HG02870 (cell line): ENCODE data around the gene ADGRD1.
A peak's percentile ranks its signal among the peaks of the same experiment; 100 is the strongest.

ENCODE experiments used
- ATAC-seq: cut with Tn5 transposase; IDR thresholded peaks from one replicate; pipeline ENCODE4 v1.9.1; 2021; ENCODE audit warnings: mild to moderate bottlenecking, moderate library complexity; ENCODE audit not compliant: unreplicated experiment

ADGRD1 gene

DNA sequence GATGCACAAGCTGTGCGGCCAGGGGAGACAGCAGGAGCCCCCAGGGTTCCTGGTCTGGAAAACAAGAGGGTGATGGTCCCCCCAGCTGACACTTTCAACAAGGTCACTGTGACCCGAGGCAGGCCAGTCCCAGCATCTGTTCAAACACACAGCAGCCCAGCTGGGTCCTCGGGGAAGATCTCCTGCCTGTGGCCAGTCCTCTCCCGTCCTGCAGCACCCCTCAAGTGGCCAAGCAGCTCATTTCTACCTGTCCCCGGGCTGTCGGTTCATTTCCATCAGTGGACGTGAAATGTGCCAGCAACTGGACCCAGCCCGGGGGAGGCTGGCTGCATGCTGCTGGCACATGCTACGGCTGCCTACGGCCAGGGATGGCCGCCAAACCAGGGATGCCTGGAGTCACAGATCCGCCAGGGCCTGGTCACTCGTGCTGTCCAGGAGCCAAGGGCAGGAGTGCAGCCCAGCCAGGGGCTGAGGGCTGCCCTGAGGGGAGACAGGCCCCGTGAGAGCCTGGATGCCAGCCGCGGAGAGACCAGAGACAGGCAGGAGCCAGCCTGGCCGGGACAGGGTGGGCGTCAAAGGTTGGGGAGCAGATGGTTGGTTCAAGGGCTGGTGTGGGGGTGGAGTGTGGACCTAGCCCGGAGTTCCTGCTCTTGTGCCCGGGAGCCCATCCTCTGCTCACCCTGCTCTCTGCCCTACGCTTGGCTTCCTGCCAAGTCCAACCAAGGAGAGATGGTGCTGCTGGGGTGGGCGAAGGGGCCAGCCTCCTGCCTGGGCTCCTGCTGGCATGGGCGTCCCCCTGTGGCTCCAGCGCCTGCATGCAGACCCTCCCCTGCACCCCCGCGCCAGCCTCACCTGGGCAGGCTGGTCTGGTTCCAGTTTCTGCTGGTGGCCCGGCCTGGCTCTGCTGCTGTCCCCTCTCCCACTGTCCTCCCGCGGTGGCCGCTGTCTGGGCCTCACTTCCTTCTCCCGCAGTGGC, 143.8 kb downstream of the ADGRD1 start:
- ATAC-seq: no peak

DNA sequence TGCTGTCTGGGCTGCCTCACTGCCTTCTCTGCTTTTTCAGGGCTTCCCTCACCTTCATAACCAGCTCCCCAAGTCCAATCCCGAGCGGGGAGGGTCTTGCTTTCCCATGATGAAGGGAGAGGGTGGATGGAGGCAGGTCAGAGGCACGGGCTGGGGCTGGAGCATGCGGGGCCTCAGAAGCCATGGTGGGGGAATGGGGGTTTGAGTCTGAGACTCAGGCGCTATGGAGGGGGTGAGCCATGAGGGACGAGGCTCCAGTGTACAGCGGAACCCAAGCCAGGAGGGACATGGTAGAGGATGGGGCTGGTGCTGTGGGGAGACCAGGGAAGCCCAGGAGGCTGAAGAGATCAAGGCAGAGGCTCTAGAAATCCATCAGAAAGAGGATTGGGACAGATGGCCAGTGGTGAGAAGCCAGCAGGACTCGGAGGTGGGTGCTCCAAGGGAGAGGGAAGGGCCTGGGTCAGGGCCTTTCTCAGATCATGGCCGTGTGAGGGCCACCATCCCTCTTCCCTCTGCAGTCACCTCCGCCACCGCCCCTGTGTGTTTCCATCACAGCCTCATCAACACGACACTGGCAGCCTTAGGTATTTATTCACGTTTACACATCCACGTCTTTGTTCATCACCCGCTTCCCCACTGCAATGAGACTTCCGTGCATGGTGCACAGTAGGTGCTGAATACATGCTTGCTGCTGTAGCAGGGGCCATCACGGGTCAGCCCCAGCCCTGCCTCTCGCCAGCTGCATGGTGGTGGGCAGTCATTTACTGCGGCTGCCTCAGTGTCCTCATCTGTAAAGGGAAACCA, 144.7 kb downstream of the ADGRD1 start:
- no peak for ATAC-seq

DNA sequence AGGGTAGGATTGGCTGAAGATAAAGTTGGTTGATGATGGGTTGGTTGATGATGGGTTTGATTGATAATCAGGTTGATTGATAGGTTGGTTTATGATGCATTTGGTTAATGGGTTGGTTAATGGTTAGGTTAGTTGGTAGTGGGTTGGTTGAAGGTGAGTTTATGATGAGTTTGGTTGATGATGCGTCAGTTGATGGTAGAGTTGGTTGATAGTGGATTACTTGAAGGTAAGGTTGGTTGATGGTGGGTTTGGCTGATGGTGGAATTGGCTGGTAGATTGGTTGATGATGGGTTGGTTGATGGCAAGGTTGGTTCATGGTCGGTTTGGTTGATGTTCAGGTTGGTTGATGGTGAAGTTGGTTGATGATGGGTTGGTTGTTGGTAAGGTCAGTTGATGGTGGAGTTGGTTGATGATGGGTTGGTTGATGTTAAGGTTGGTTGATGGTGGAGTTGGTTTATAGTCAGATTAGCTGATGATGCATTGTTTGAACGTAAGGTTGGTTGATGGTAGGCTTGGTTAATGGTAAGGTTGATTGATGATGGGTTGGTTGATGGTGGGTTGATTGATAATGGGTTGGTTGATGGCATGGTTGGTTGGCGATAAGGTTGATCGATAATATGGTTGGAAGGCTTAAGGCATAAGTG, 146.4 kb downstream of the ADGRD1 start:
- ATAC-seq: no peak

DNA sequence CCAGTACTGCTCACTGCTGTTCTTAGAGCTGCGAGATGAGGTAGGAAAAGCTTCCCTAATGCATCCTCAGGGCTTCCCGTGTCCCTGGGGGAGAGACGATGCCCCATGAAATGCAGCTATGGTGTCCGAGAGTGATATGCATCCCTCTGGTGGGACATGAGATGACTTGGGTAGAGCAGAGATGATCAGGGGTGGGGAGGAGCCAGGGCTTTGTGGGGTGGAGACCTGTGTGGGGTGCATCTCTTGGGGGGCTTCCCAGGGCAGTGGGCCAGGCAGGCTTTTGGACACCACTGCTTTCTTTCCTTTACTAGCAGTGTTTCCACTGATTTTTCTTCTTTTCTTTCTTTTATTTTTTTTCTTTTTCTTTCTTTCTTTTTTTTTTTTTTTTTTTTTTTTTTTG, 147.3 kb downstream of the ADGRD1 start:
- ATAC-seq: no peak

DNA sequence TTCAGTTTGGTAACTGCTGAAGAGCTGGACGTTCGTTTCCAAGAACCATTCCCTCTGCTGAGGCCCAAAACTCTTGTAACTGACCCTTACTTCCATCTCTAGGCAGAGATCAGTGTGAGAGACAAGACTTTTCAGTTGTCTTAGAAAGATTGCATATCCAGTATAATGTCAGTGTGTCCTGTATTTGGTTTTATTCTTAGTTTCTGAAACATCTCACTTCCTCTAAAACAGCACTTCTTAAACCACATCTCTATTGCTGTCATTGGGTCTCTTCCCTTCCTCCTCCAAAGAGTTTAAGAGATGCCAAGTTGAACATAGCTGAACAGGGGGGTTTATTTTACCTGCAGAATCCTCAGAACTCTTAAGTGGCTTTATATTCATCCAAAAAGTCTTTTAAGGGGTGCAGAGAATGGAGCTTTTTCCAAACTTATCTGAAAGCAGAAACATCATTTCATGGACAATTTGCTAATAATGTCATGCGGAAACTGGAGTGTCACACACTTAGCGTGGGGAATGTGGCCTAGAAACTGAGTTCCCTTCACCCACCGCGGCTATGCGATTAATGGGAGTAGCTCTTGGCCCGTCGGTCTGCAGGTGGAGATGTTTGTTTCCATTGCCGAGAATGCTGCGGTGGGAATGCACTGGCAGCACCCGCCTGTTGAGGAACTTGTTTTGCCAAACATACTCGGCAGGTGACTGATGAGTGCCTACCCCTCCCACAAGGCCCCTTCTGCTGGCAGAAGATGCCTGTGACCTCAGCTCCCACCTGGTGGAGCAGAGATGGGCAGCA, 148.2 kb downstream of the ADGRD1 start:
- peak; percentile 72 for ATAC-seq

DNA sequence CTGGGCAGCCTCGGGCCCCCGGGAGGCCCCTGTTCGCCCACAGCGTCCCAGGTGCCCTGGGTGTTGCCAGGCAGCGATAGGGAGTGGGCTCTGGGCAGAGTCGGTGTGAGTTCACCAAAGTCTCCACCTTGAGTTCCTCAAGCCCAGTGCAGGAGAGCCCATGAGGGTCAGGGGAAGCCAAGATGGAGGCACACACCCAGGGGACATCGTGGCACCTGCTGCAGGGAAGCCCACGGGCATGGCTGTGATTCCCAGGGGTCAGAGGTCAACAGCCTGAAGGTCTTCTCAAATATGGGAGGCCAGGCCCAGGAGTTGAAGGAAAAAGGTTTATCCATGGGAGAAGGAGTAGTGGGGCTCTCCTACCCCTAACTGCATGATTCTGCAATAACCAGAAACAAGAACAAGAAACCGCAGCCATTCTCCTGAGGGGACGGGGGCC, 148.8 kb downstream of the ADGRD1 start:
- ATAC-seq: no peak

DNA sequence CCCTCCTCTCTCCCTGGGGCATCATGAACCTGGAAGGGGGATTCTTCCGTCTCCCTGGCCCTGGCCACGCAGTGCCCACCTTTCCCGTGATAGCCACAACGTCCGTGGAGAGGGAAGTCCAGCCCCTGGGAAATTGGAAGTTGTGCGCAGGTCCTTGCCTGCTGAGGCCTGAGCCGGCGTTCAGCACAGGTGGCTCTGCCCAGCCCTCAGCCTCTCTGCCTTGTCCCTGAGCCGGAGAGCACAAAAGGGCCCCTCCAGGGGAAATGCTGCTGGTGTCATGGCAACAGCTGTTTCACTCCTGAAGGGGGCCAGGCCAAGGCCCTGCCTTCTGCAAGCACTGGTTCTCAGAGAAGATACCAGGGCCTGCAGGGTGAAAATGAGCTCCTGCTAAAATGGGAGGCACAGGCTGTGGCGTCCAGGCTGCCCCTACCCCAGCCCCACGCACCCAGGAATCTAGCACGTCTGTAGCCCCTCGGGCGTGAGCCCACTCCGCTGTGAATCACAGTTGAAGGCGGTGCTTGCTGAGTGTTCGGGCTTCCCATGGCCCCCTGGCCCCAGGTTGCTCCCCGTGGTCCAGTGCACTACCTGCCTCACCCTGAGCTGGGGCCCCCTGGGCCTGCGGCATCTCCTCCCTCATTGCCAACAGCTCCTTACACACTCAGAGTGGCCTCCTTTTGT, 149.4 kb downstream of the ADGRD1 start:
- ATAC-seq: peak; percentile 43

DNA sequence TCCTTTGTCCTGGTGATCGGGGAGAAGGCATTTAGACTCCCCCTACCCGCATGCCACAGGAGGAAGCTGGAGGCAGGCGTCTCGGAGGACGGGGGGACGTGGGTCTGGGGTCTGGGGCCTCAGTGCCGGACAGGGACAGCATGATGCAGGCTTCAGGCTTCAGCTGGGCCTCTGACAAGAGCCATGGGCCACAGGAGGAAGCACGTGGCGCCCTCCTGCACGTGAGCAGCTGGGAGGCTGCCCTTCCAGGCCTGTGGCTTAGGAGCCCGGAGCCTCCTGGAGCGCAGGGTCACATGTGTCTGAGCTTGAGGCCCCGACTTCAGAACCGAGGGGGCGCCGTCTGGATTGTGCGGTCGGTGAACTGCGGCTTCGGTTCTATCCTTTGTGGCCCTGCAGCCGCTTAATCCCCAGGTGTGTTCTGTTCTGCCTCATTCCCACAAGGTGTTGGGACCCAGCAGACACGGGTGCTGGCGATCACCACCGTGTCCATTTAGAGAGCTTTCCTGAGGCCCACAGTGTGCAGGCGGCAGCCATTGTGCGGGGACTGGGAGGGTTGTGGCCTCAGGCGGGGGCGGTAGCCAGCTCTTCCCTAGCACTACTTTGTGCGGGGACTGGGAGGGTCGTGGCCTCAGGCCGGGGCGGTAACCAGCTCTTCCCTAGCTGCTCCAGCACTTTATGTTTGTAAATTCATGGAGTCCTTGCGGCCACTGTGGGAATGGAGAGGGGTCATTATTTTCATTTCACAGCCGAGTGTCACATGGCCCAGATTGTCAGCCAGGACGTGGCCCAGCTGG, 150.2 kb downstream of the ADGRD1 start:
- no peak for ATAC-seq

DNA sequence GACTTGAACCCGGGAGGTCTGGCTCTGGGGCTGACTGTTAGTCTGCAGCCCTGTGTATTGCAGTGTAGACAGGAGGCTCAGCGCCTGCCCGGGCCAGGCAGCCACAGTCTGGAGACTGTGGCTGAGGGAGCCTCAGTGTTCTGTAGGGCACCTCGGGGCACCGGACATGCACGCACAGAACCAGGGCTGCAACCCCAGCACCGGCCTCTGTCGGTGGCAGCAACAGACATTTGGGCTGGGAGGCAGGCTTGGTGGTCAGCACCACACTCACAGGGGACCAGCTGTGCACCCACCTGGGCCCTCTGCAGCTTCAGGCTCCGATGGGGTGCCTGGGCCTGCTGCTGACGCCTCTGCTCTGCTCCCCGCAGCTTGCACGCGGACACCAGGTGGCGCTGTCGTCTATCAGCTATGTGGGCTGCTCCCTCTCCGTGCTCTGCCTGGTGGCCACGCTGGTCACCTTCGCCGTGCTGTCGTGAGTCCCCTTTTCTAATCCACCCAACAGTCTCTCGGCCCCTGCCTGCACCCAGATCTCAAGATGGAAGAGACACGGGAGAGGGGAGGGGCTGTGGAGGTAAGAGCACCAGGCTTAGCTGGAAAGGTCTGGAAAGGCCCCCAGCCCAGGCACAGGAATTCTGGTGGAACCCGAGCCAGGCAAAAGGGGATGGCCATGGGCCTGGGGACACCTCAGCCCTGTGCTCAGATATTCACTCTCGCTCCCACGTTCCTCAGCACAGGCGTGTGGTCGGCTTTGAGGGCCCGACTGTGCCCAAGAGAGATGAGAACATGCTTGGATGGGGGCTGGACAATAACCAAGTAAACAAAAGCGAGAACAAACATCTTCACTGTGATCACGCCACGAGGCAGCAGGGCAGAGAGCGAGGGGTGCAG, 151.0 kb downstream of the ADGRD1 start:
- peak; percentile 60 for ATAC-seq

DNA sequence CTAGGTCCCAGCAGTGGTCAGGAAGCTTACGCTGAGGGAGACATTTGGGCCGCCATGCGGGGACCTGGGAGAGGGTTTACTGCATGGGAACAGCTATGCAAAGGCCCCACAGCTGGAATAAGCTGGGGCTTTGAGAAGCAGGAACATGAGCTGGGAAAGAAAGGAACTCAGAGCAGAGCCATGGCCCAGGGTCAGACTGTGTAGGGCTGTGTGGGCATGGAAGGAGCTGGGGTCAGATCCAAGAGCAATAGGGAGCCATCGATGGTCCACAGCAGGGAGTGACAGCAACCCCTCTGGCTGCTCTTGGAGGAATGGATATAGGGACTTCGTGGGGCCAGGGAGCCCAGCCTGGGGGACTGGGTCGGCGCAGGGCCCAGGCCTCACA, 151.6 kb downstream of the ADGRD1 start:
- no peak for ATAC-seq

DNA sequence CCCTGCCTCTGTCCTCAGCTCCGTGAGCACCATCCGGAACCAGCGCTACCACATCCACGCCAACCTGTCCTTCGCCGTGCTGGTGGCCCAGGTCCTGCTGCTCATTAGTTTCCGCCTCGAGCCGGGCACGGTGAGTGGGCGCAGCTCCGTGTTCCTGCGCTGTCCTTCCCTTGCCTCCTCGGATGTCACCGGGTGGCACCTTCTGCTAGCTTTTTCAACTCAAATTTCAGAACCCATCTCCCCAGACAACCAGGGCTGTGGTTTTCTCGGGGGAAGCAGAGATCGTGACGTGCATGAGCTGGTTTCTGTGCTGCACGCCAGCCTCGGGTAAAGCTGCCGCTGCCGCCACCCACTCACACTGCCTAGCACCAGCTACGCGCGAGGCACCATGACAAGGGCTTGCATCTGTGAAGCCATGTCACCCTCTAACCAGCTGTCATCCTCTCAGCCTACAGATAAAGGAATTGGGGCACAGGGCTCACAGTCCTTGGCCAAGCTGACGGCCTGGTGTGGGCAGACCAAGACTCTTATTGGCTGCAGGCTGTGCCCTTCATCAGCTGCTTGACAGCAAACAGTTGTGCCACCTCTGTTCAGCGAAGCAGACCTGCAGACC, 152.1 kb downstream of the ADGRD1 start:
- no peak for ATAC-seq

DNA sequence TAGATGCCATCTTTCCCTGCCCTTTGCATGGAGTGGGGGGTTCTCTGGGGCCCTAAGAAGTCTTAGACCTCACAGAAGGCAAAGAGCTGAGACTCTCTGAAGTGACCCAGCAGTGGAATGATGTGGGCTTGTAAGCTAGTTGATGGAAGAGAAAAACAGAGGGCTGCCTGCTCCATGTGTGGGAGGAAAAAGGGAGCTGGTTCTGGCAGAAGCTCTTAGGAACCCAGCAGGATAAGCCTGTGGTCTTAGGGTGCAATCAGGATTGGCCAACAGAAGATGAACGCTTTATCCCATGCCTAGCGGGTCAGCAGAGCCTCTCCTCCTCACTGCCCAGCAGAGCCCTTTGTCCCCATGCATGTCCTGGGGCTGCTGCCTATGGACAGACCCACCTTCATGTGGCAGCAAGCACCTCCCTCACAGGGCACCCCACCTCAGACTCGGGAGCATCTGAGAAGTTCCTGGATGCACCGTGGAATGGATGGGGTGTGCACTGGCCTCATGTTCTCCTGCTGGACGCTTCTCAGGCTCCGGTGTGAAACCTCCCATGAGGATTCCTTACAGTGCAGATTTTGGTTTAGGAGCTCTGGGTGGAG, 152.7 kb downstream of the ADGRD1 start:
- ATAC-seq: no peak

DNA sequence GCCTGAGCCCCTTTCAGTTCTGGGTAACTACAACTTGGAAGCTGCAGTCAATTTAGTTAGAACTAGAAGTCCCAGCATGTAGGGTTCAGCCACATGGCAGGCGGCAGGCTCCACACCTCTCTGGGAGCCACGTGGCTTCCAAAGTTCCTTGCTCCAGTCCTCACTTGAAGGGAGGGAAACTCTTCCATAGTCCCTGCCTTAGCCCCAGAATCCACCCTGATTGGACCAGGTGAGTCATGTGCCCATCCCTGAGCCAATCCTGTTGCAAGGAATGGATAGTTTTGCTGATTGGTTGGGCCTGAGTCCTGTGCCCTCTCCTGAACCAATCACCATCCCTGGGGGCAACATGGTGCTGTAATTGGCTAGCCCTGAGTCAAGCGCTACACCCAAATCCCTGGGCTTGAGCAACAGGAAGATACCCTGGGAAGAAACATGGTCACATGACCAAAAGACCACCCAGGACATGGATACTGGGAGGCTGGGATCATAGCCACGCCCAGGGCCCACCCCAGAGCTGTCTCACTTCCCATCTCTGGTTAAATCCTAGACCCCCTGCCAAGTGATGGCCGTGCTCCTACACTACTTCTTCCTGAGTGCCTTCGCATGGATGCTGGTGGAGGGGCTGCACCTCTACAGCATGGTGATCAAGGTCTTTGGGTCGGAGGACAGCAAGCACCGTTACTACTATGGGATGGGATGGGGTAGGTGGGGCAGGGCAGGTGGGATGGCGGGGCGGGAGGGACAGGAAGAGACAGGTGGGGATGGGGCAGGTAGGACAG, 154.7 kb downstream of the ADGRD1 start:
- ATAC-seq: no peak

DNA sequence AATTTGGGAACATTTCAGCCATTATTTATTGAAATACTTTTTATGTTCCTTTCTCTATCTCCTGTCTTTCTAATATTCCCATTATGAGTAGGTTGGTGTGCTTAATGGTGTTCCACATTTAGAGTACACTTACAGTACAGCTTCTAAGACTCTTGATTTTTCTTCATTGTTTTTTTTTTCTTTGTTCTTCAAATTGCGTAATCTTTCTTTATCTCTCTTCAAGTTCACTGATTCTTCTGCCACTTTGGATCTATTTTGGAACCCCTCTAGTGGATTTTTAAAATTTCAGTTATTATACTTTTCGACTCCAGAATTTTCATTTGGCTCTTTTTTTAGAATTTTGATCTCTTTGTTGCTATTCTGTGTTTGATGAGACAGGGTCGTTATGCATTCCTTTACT, 157.7 kb downstream of the ADGRD1 start:
- no peak for ATAC-seq

DNA sequence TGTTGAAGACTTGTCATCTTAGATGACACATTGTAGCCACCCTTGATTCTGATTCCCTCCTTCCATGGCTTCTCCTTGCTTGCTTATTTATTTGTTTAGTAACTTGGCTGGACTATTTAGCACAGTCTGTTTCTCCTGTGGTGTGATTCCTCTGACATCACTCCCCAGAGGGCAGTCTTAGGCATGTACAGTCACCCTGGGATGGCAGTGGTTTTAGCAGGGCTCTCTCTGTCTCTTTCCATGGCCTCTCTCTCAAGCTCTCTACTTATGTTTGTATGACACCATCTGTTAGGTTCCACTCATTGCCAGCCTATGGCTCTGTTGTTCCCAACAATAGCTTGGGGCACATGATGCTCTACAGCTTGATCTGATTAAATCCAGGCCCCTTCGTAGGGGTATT, 158.3 kb downstream of the ADGRD1 start:
- ATAC-seq: no peak

DNA sequence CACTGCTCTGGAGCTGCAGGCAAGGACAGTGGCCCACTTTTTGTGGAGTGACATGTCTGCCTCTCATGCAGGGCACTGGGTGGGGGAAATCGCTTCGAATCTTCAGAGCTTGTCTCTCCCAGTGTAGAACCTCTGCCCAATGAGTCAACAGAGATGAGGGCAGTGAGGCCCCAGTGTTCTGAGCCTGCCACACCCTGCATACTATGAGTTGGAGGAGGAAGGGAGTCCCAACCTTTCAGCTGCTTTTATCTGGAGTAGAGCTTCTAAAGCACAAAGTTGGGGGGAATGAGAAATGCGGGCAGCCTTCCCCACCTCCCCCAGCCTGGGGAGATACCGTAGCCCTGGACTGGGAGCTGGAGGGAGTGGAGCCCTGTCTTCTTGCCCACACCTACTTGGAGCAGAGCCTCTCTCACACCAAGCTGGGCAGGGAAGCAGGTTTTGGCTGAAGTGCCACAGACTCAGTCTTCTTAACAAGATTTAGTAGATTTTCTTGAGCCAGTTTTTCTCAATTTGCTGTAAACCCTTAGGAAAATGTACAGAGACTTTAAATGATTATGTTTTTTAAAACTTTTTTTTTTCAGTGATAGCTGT, 159.1 kb downstream of the ADGRD1 start:
- ATAC-seq: no peak
